Erythroblast (primary cell): Measurements from ENCODE around the gene FOXD4L3.
"Not testable (repeated sequence)": the region's sequence is repeated elsewhere in the genome, so short reads cannot be mapped to it uniquely, and the experiment has no call there.

ENCODE experiments used
- GATA1 ChIP-seq: IDR thresholded peaks from 2 replicates; pipeline ENCODE4 v1.6.1; 2011; ENCODE audit warnings: low read depth, mild to moderate bottlenecking, control low read depth, low read length, moderate library complexity
- POLR2A ChIP-seq: IDR thresholded peaks from 2 replicates; pipeline ENCODE4 v1.6.1; 2011; ENCODE audit warnings: mild to moderate bottlenecking, low read length

DNA sequence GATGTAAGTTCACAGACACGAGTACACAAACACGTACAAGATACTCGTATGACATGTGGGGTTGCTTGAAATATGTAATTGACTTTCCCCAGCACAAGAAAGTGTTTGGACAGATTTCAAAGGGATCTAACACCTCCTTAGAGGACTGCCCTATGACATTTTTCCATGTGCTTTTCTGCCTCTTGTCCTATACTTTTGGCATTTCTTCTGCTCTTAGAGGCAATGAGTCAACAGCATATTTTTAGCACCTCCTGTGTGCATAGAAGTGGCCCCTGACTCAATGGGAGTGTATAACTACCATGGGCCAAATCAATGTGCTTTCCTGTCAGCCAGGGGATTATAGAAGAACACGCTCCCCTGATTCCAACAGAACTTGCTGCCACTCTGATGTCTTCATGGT lies 49.0 kb downstream of the FOXD4L3 start:
- not testable (repeated sequence) for TF ChIP-seq POLR2A, GATA1
